ENCODE measurements around the gene OSBPL9. TPM values are rescaled to one million over a fixed set of nuclear protein-coding genes. Genes with fewer than 3 reads are reported as not detected.

OSBPL9 gene
- total RNA-seq, 1 experiment from 2014 or later, result 67.6 TPM

- H3K4me3 Mint-ChIP-seq (ENCODE audit: low read depth, unreplicated experiment), result peak overlapping the region; percentile 27
- no peaks in the 10 kb centered on the region for H3K9me3 Mint-ChIP-seq (ENCODE audit: low read depth, unreplicated experiment)
- peak overlapping the region; percentile 86 for H3K27ac Mint-ChIP-seq (ENCODE audit: unreplicated experiment)
- intact Hi-C loops (cut with micrococcal nuclease; ENCODE audit: unreplicated experiment), result no loop called here
- no TSS peak for BruUV-seq (replicated peaks)
- peaks cover 60% of the 10 kb centered on the region for H3K4me1 Mint-ChIP-seq (ENCODE audit: low read depth, unreplicated experiment)
- TF ChIP-seq CTCF (IDR thresholded peaks at IDR 0.05; ENCODE audit: unreplicated experiment), result no peak
- no peaks in the 10 kb centered on the region for H3K27me3 Mint-ChIP-seq (ENCODE audit: unreplicated experiment)
- no peaks in the 10 kb centered on the region for H3K36me3 Mint-ChIP-seq (ENCODE audit: insufficient read depth, unreplicated experiment)
- CTCF ChIA-PET, result no interaction called here
- DNase-seq, result no peak
Observed at GRCh38 chr1:51650198-51650597, 33.3 kb downstream of the OSBPL9 start.

- DNase-seq, result no peak
- Mint-ChIP-seq H3K4me3 (ENCODE audit: low read depth, unreplicated experiment) (no peak overlapping the region), H3K4me1 (ENCODE audit: low read depth, unreplicated experiment) (peaks cover 55% of the 10 kb centered on the region), H3K9me3 (ENCODE audit: low read depth, unreplicated experiment) (no peaks in the 10 kb centered on the region), H3K27me3 (ENCODE audit: unreplicated experiment) (no peaks in the 10 kb centered on the region), H3K36me3 (ENCODE audit: insufficient read depth, unreplicated experiment) (no peaks in the 10 kb centered on the region), H3K27ac (ENCODE audit: unreplicated experiment) (no peak overlapping the region)
- BruUV-seq (replicated peaks), result no TSS peak
- TF ChIP-seq CTCF (IDR thresholded peaks at IDR 0.05; ENCODE audit: unreplicated experiment), result no peak
- CTCF ChIA-PET, result interaction anchor here (0.6 kb wide), 1 partner anchor 80 kb away, joined by 4 read pairs; no protein-coding TSS in a partner anchor
- intact Hi-C loops (cut with micrococcal nuclease; ENCODE audit: unreplicated experiment), result no loop called here
Observed at GRCh38 chr1:51651552-51651942, 34.7 kb downstream of the OSBPL9 start.

GRCh38 chr1:51652599-51652998, 35.7 kb downstream of the OSBPL9 start:
- Mint-ChIP-seq H3K36me3 (ENCODE audit: insufficient read depth, unreplicated experiment) (no peaks in the 10 kb centered on the region), H3K4me3 (ENCODE audit: low read depth, unreplicated experiment) (no peak overlapping the region), H3K27ac (ENCODE audit: unreplicated experiment) (no peak overlapping the region), H3K9me3 (ENCODE audit: low read depth, unreplicated experiment) (no peaks in the 10 kb centered on the region), H3K4me1 (ENCODE audit: low read depth, unreplicated experiment) (peaks cover 50% of the 10 kb centered on the region), H3K27me3 (ENCODE audit: unreplicated experiment) (no peaks in the 10 kb centered on the region)
- BruUV-seq (replicated peaks), result no TSS peak
- TF ChIP-seq CTCF (IDR thresholded peaks at IDR 0.05; ENCODE audit: unreplicated experiment), result no peak
- DNase-seq, result no peak
- CTCF ChIA-PET, result no interaction called here
- intact Hi-C loops (cut with micrococcal nuclease; ENCODE audit: unreplicated experiment), result no loop called here

GRCh38 chr1:51653127-51653526, 36.2 kb downstream of the OSBPL9 start:
- Mint-ChIP-seq H3K9me3 (ENCODE audit: low read depth, unreplicated experiment) (no peaks in the 10 kb centered on the region), H3K27me3 (ENCODE audit: unreplicated experiment) (no peaks in the 10 kb centered on the region), H3K27ac (ENCODE audit: unreplicated experiment) (no peak overlapping the region), H3K4me3 (ENCODE audit: low read depth, unreplicated experiment) (no peak overlapping the region), H3K36me3 (ENCODE audit: insufficient read depth, unreplicated experiment) (no peaks in the 10 kb centered on the region), H3K4me1 (ENCODE audit: low read depth, unreplicated experiment) (peaks cover 45% of the 10 kb centered on the region)
- intact Hi-C loops (cut with micrococcal nuclease; ENCODE audit: unreplicated experiment), result no loop called here
- CTCF ChIA-PET, result no interaction called here
- no peak for TF ChIP-seq CTCF (IDR thresholded peaks at IDR 0.05; ENCODE audit: unreplicated experiment)
- no peak for DNase-seq
- no TSS peak for BruUV-seq (replicated peaks)

Data from Calu3 (cell line).